Chondrocyte (in vitro differentiated cells): Measurements from ENCODE around the gene PHACTR1. TPM values are rescaled to one million over a fixed set of nuclear protein-coding genes. Genes with fewer than 3 reads are reported as not detected.

Source experiments
- DNase-seq: peaks from one replicate; pipeline ENCODE4 v3.0.0; 2021; ENCODE audit warnings: mixed read lengths, low spot score
- H3K27ac Mint-ChIP-seq: one replicate; pipeline ENCODE4 v1.8.0; 2021; ENCODE audit warnings: mild to moderate bottlenecking, moderate library complexity, mixed read lengths; ENCODE audit not compliant: unreplicated experiment
- H3K27me3 Mint-ChIP-seq: 2 replicates; pipeline ENCODE4 v1.8.0; 2021; ENCODE audit warnings: low read depth, mixed read lengths
- H3K36me3 Mint-ChIP-seq: 2 replicates; pipeline ENCODE4 v1.8.0; 2021; ENCODE audit warnings: low read depth, mixed read lengths
- H3K4me1 Mint-ChIP-seq: 2 replicates; pipeline ENCODE4 v1.8.0; 2021; ENCODE audit warnings: low read depth, mild to moderate bottlenecking, mixed read lengths
- H3K4me3 Mint-ChIP-seq: one replicate; pipeline ENCODE4 v1.8.0; 2021; ENCODE audit warnings: mild to moderate bottlenecking, moderate library complexity, mixed read lengths; ENCODE audit not compliant: unreplicated experiment
- H3K9me3 Mint-ChIP-seq: 2 replicates; pipeline ENCODE4 v1.8.0; 2021; ENCODE audit warnings: low read depth, mixed read lengths
- total RNA-seq: library from RNA; stranded (reverse); gene quantifications from 3 replicates; pipeline ENCODE4 v1.2.1, GENCODE V29; 2021
- TF ChIP-seq, protein P1 (sequence below): fragments of 200-600 bp; sonication (generic); IDR thresholded peaks from 2 replicates; pipeline ENCODE4 v1.5.0; 2021; ENCODE audit warnings: antibody characterized with exemption, mild to moderate bottlenecking, moderate library complexity

The PHACTR1 gene
- total RNA-seq, 1 donor from 2014 or later, result 2.1 TPM

DNA sequence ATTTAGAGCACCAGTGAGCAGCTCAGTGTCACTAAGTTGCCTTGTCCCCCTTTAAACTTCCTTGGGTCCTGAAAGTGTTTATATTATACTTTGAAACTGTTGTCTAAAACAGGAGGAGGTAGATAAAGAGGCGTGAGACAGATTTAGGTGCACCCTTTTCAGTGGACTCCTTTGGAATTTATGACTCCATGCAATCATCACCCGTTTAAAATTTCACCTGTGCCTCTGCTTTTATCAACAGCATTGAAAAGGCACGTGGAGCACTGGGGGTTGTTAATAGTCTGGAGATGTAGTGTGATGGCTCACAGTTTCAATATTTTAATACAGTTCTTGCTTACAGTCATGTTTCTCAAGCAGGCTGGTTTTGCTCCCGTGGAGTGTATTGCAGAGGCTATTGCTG is 162.2 kb downstream of the PHACTR1 start:
- Mint-ChIP-seq H3K36me3 (no peaks in the 10 kb centered on the region), H3K27me3 (peaks cover 7% of the 10 kb centered on the region), H3K4me1 (no peaks in the 10 kb centered on the region), H3K4me3 (no peak overlapping the region), H3K27ac (no peak overlapping the region), H3K9me3 (peaks cover 3% of the 10 kb centered on the region)
- no peak for DNase-seq
- TF ChIP-seq, protein P1, sequence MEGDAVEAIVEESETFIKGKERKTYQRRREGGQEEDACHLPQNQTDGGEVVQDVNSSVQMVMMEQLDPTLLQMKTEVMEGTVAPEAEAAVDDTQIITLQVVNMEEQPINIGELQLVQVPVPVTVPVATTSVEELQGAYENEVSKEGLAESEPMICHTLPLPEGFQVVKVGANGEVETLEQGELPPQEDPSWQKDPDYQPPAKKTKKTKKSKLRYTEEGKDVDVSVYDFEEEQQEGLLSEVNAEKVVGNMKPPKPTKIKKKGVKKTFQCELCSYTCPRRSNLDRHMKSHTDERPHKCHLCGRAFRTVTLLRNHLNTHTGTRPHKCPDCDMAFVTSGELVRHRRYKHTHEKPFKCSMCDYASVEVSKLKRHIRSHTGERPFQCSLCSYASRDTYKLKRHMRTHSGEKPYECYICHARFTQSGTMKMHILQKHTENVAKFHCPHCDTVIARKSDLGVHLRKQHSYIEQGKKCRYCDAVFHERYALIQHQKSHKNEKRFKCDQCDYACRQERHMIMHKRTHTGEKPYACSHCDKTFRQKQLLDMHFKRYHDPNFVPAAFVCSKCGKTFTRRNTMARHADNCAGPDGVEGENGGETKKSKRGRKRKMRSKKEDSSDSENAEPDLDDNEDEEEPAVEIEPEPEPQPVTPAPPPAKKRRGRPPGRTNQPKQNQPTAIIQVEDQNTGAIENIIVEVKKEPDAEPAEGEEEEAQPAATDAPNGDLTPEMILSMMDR, result no peak

GRCh38 chr6:12882761-12883290 is 166.3 kb downstream of the PHACTR1 start:
- Mint-ChIP-seq H3K9me3 (no peaks in the 10 kb centered on the region), H3K4me1 (no peaks in the 10 kb centered on the region), H3K27me3 (peaks cover 16% of the 10 kb centered on the region), H3K27ac (no peak overlapping the region), H3K4me3 (no peak overlapping the region), H3K36me3 (no peaks in the 10 kb centered on the region)
- TF ChIP-seq, protein P1, result no peak
- no peak for DNase-seq

GRCh38 chr6:12884983-12885382 is 168.4 kb downstream of the PHACTR1 start:
- Mint-ChIP-seq H3K36me3 (no peaks in the 10 kb centered on the region), H3K27me3 (peaks cover 11% of the 10 kb centered on the region), H3K9me3 (no peaks in the 10 kb centered on the region), H3K4me3 (no peak overlapping the region), H3K4me1 (no peaks in the 10 kb centered on the region), H3K27ac (no peak overlapping the region)
- TF ChIP-seq, protein P1, result no peak
- DNase-seq, result no peak

- Mint-ChIP-seq H3K4me3 (no peak overlapping the region), H3K27ac (no peak overlapping the region), H3K36me3 (peaks cover 4% of the 10 kb centered on the region), H3K27me3 (peaks cover 11% of the 10 kb centered on the region), H3K9me3 (peaks cover 17% of the 10 kb centered on the region), H3K4me1 (no peaks in the 10 kb centered on the region)
- TF ChIP-seq, protein P1, result no peak
- no peak for DNase-seq
These were observed 170.6 kb downstream of the PHACTR1 start for GRCh38 chr6:12886961-12887775.

DNA sequence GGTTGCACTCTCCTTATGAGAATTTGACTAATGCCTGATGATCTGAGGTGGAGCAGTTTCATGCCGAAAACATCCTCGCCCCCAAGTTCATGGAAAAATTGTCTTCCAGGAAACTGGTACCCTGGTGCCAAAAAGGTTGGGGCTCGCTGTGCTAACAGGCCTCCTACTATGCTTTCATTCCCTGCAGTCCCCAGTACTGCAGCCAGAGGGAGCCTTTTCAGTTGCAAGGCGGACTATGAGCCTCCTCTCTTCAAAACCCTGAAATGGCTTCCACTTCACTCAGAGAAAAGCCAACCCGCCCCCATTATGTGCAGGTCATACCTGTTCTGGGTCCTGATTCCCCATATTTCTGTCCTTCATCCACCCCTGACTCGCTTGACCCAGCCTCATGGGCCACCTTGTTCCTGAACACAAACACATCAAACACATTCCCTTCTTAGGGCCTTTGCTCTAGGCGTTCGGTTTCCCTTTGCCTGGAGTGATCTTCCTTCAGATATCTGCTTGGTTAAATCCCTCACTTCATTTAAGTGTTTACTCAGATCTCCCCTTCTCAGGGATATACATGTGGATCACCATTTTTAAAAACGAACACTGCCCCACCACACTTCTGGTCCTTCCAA is 173.7 kb downstream of the PHACTR1 start:
- no peak overlapping the region for H3K27ac Mint-ChIP-seq

More for the DNA sequence above, 173.7 kb downstream of the PHACTR1 start:
- Mint-ChIP-seq H3K4me3 (no peak overlapping the region), H3K4me1 (peaks cover 7% of the 10 kb centered on the region), H3K27me3 (peaks cover 9% of the 10 kb centered on the region), H3K9me3 (peaks cover 19% of the 10 kb centered on the region), H3K36me3 (peaks cover 4% of the 10 kb centered on the region)
- DNase-seq, result no peak
- TF ChIP-seq, protein P1, result peak; percentile 61
